ENCODE measurements around the gene VEGFA.

VEGFA gene

GRCh38 chr6:43780941-43781928 is 11.2 kb downstream of the VEGFA start:
- Histone ChIP-seq H3K4me3 (ENCODE audit: low read depth, low read length) (no peak overlapping the region), H3K36me3 (ENCODE audit: insufficient read depth, low read length) (peaks cover 56% of the 10 kb centered on the region), H3K27me3 (ENCODE audit: insufficient read depth, low read length) (no peaks in the 10 kb centered on the region), H3K79me2 (ENCODE audit: control insufficient read depth, insufficient read depth, low read length, unreplicated experiment) (peaks cover 40% of the 10 kb centered on the region), H3K27ac (ENCODE audit: low read depth, low read length) (no peak overlapping the region), H2AFZ (ENCODE audit: low read length, unreplicated experiment) (no peak overlapping the region), H3K4me1 (ENCODE audit: control insufficient read depth, insufficient read depth, low read length, unreplicated experiment) (no peaks in the 10 kb centered on the region)

- H3K36me3 ChIP-seq (ENCODE audit: insufficient read depth, low read length) = peaks cover 48% of the 10 kb centered on the region
- no peak overlapping the region for H3K4me3 ChIP-seq (ENCODE audit: low read depth, low read length)
- no peak overlapping the region for H2AFZ ChIP-seq (ENCODE audit: low read length, unreplicated experiment)
- no peak overlapping the region for H3K27ac ChIP-seq (ENCODE audit: low read depth, low read length)
- H3K4me1 ChIP-seq (ENCODE audit: control insufficient read depth, insufficient read depth, low read length, unreplicated experiment) = no peaks in the 10 kb centered on the region
- no peaks in the 10 kb centered on the region for H3K27me3 ChIP-seq (ENCODE audit: insufficient read depth, low read length)
- H3K79me2 ChIP-seq (ENCODE audit: control insufficient read depth, insufficient read depth, low read length, unreplicated experiment) = peaks cover 31% of the 10 kb centered on the region
Observed at GRCh38 chr6:43781941-43782704, 12.1 kb downstream of the VEGFA start.

DNA sequence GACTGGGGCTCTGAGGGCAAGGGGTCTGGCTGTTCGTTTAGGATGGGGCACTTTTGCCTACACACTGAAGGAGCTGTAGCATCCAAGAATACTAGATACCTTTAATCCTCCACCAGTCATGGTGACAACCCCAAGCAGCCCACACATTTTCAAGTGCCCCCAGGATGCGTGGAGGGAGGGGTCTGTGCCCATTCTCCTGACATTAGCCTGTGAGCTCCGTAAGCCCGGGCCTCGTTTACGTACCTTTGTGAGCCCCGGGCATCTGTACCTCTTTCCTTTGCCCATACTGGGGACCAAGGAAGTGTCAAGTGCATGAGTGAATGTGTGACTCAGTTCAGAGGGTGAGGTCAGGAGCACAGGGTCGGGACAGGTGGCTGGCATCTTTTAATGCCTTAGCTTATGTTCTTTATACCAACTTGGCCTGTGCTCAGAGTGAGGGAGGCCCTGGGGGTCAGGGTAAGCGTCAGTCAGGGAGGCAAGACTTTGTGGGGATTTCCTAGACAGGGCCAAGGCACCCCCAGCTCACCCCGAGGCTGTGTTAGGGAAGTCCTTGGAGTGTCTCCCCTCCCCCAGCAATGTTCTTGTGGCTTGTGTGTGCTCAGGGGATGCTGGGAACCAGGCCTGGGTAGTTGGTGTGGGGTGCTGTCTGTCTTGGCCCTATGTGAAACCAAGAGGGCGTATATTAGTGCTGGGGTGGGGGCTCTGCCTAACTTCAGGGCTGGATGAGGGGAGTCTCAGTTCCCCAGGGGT is 12.9 kb downstream of the VEGFA start:
- Histone ChIP-seq H3K79me2 (ENCODE audit: control insufficient read depth, insufficient read depth, low read length, unreplicated experiment) (peaks cover 23% of the 10 kb centered on the region), H3K27me3 (ENCODE audit: insufficient read depth, low read length) (no peaks in the 10 kb centered on the region), H3K27ac (ENCODE audit: low read depth, low read length) (no peak overlapping the region), H3K4me3 (ENCODE audit: low read depth, low read length) (no peak overlapping the region), H2AFZ (ENCODE audit: low read length, unreplicated experiment) (no peak overlapping the region), H3K4me1 (ENCODE audit: control insufficient read depth, insufficient read depth, low read length, unreplicated experiment) (no peaks in the 10 kb centered on the region), H3K36me3 (ENCODE audit: insufficient read depth, low read length) (peaks cover 43% of the 10 kb centered on the region)

DNA sequence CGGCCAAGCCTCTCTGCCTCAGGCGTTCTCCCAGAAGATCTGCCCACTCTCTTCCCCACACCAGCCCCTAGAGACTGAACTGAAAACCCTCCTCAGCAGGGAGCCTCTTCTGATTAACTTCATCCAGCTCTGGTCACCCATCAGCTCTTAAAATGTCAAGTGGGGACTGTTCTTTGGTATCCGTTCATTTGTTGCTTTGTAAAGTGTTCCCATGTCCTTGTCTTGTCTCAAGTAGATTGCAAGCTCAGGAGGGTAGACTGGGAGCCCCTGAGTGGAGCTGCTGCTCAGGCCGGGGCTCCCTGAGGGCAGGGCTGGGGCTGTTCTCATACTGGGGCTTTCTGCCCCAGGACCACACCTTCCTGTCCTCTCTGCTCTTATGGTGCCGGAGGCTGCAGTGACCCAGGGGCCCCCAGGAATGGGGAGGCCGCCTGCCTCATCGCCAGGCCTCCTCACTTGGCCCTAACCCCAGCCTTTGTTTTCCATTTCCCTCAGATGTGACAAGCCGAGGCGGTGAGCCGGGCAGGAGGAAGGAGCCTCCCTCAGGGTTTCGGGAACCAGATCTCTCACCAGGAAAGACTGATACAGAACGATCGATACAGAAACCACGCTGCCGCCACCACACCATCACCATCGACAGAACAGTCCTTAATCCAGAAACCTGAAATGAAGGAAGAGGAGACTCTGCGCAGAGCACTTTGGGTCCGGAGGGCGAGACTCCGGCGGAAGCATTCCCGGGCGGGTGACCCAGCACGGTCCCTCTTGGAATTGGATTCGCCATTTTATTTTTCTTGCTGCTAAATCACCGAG is 14.2 kb downstream of the VEGFA start:
- Histone ChIP-seq H3K27me3 (ENCODE audit: insufficient read depth, low read length) (no peaks in the 10 kb centered on the region), H3K27ac (ENCODE audit: low read depth, low read length) (no peak overlapping the region), H2AFZ (ENCODE audit: low read length, unreplicated experiment) (no peak overlapping the region), H3K4me1 (ENCODE audit: control insufficient read depth, insufficient read depth, low read length, unreplicated experiment) (no peaks in the 10 kb centered on the region), H3K4me3 (ENCODE audit: low read depth, low read length) (no peak overlapping the region), H3K79me2 (ENCODE audit: control insufficient read depth, insufficient read depth, low read length, unreplicated experiment) (peaks cover 9% of the 10 kb centered on the region), H3K36me3 (ENCODE audit: insufficient read depth, low read length) (peaks cover 34% of the 10 kb centered on the region)

DNA sequence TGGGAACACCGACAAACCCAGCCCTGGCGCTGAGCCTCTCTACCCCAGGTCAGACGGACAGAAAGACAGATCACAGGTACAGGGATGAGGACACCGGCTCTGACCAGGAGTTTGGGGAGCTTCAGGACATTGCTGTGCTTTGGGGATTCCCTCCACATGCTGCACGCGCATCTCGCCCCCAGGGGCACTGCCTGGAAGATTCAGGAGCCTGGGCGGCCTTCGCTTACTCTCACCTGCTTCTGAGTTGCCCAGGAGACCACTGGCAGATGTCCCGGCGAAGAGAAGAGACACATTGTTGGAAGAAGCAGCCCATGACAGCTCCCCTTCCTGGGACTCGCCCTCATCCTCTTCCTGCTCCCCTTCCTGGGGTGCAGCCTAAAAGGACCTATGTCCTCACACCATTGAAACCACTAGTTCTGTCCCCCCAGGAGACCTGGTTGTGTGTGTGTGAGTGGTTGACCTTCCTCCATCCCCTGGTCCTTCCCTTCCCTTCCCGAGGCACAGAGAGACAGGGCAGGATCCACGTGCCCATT is 15.3 kb downstream of the VEGFA start:
- H3K27ac ChIP-seq (ENCODE audit: low read depth, low read length) = no peak overlapping the region
- H3K79me2 ChIP-seq (ENCODE audit: control insufficient read depth, insufficient read depth, low read length, unreplicated experiment) = peaks cover 7% of the 10 kb centered on the region
- H3K27me3 ChIP-seq (ENCODE audit: insufficient read depth, low read length) = no peaks in the 10 kb centered on the region
- H3K4me3 ChIP-seq (ENCODE audit: low read depth, low read length) = no peak overlapping the region
- peaks cover 30% of the 10 kb centered on the region for H3K36me3 ChIP-seq (ENCODE audit: insufficient read depth, low read length)
- H2AFZ ChIP-seq (ENCODE audit: low read length, unreplicated experiment) = no peak overlapping the region
- H3K4me1 ChIP-seq (ENCODE audit: control insufficient read depth, insufficient read depth, low read length, unreplicated experiment) = no peaks in the 10 kb centered on the region

DNA sequence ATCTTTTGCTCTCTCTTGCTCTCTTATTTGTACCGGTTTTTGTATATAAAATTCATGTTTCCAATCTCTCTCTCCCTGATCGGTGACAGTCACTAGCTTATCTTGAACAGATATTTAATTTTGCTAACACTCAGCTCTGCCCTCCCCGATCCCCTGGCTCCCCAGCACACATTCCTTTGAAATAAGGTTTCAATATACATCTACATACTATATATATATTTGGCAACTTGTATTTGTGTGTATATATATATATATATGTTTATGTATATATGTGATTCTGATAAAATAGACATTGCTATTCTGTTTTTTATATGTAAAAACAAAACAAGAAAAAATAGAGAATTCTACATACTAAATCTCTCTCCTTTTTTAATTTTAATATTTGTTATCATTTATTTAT is 15.9 kb downstream of the VEGFA start:
- Histone ChIP-seq H3K27me3 (ENCODE audit: insufficient read depth, low read length) (no peaks in the 10 kb centered on the region), H3K27ac (ENCODE audit: low read depth, low read length) (no peak overlapping the region), H3K4me3 (ENCODE audit: low read depth, low read length) (no peak overlapping the region), H3K79me2 (ENCODE audit: control insufficient read depth, insufficient read depth, low read length, unreplicated experiment) (peaks cover 5% of the 10 kb centered on the region), H2AFZ (ENCODE audit: low read length, unreplicated experiment) (no peak overlapping the region), H3K36me3 (ENCODE audit: insufficient read depth, low read length) (peaks cover 30% of the 10 kb centered on the region), H3K4me1 (ENCODE audit: control insufficient read depth, insufficient read depth, low read length, unreplicated experiment) (no peaks in the 10 kb centered on the region)

DNA sequence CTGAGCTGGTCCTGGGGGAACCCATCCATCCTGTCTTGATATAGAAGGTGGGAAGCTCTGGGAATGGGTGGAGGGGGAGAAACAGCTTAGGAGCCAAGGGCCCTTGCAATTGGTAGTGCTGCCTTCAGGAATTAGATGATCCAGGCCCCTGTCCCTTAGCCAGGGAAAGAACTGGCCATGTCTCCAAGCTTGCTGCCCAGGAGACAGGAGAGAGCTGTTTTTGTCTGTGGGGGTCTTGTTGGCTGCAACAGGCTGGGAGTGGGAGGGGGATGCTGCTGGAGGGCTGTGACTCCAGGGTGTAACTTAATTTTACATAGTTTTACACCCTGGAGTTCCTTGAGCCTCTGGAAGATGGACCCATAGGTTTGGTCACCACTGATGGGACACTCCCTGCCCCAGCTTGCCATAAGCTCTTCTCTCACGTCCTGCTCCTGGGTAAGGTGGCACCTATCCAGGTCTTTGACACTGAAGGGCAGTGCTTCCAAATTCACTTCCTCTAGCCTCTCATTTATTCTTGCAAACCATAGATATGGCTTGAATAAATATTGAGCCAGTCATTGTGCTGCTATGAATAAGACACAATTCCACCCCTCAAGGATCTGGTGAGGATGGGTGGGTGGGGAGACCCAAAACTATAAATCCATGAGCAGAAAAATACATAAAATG is 16.8 kb downstream of the VEGFA start:
- Histone ChIP-seq H3K36me3 (ENCODE audit: insufficient read depth, low read length) (peaks cover 30% of the 10 kb centered on the region), H3K4me3 (ENCODE audit: low read depth, low read length) (no peak overlapping the region), H3K4me1 (ENCODE audit: control insufficient read depth, insufficient read depth, low read length, unreplicated experiment) (no peaks in the 10 kb centered on the region), H3K79me2 (ENCODE audit: control insufficient read depth, insufficient read depth, low read length, unreplicated experiment) (no peaks in the 10 kb centered on the region), H2AFZ (ENCODE audit: low read length, unreplicated experiment) (no peak overlapping the region), H3K27me3 (ENCODE audit: insufficient read depth, low read length) (no peaks in the 10 kb centered on the region), H3K27ac (ENCODE audit: low read depth, low read length) (no peak overlapping the region)

GRCh38 chr6:43788301-43788700 is 18.3 kb downstream of the VEGFA start:
- Histone ChIP-seq H2AFZ (ENCODE audit: low read length, unreplicated experiment) (no peak overlapping the region), H3K27ac (ENCODE audit: low read depth, low read length) (no peak overlapping the region)

GRCh38 chr6:43789447-43789846 is 19.4 kb downstream of the VEGFA start:
- Histone ChIP-seq H3K36me3 (ENCODE audit: insufficient read depth, low read length) (peaks cover 9% of the 10 kb centered on the region), H3K27ac (ENCODE audit: low read depth, low read length) (no peak overlapping the region), H3K79me2 (ENCODE audit: control insufficient read depth, insufficient read depth, low read length, unreplicated experiment) (no peaks in the 10 kb centered on the region), H3K4me3 (ENCODE audit: low read depth, low read length) (no peak overlapping the region), H3K27me3 (ENCODE audit: insufficient read depth, low read length) (no peaks in the 10 kb centered on the region), H2AFZ (ENCODE audit: low read length, unreplicated experiment) (no peak overlapping the region), H3K4me1 (ENCODE audit: control insufficient read depth, insufficient read depth, low read length, unreplicated experiment) (no peaks in the 10 kb centered on the region)

More at GRCh38 chr6:43788301-43788700, 18.3 kb downstream of the VEGFA start:
- Histone ChIP-seq H3K79me2 (ENCODE audit: control insufficient read depth, insufficient read depth, low read length, unreplicated experiment) (no peaks in the 10 kb centered on the region), H3K27me3 (ENCODE audit: insufficient read depth, low read length) (no peaks in the 10 kb centered on the region), H3K4me3 (ENCODE audit: low read depth, low read length) (no peak overlapping the region), H3K4me1 (ENCODE audit: control insufficient read depth, insufficient read depth, low read length, unreplicated experiment) (no peaks in the 10 kb centered on the region), H3K36me3 (ENCODE audit: insufficient read depth, low read length) (peaks cover 20% of the 10 kb centered on the region)

Data from ACC112 (cell line).